Right ventricle myocardium superior (tissue), 1 donor: ENCODE measurements around the gene SLC37A4. TPM values are rescaled to one million over a fixed set of nuclear protein-coding genes. Genes with fewer than 3 reads are reported as not detected.
"Not testable (repeated sequence)": the region's sequence is repeated elsewhere in the genome, so short reads cannot be mapped to it uniquely, and the experiment has no call there.

Source experiments
- ATAC-seq: fragments of 200-7000 bp; cut with Tn5 transposase; one replicate; pipeline ENCODE4 v1.9.1; 2020; ENCODE audit warnings: mild to moderate bottlenecking; ENCODE audit not compliant: poor library complexity
- DNase-seq: peaks from one replicate; pipeline ENCODE4 v3.0.0-alpha.2; 2020
- intact Hi-C: fragments of 100-400 bp; cut with DNase I; formaldehyde crosslinking; loops from one replicate; pipeline ENCODE4 v1.11.2; 2022
- total RNA-seq: library from RNA; stranded (reverse); fragmentation: NEBNext Ultra II Directional; extraction: Animal tissue kit (Norgen Biotek cat#: 25700); gene quantifications from one replicate; pipeline ENCODE4 v1.2.1, GENCODE V29; 2021
- donor health status: DM: no; HTN: yes; CAD: no; lungs with severe emphysema.

Gene SLC37A4
- total RNA-seq, 1 donor from 2014 or later, result 7.1 TPM

DNA sequence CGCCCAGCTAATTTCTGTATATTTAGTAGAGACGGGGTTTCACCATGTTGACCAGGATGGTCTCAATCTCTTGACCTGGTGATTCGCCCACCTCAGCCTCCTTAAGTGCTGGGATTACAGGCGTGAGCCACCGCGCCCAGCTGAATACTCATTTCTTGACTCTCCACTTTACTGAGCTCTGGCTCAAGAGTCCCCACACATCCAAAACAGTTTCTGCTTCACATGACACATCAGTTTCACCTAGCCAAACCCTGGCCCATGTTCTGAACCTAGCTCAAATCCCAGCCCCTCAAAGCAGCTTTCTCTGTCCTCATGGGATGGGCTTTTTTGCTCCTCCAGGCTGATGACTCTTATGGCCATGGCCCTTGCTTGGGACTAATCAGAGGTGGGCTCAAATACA lies 16.5 kb upstream of the SLC37A4 start:
- intact Hi-C loops, result no loop called here
- no peak for ATAC-seq
- DNase-seq, result no peak

GRCh38 chr11:119046489-119046888 lies 15.8 kb upstream of the SLC37A4 start:
- ATAC-seq (no peak), DNase-seq (no peak)
- intact Hi-C loops, result no loop called here

GRCh38 chr11:119044708-119045107 lies 14.0 kb upstream of the SLC37A4 start:
- ATAC-seq (no peak), DNase-seq (no peak)
- intact Hi-C loops, result no loop called here

- ATAC-seq (no peak), DNase-seq (no peak)
- intact Hi-C loops, result no loop called here
These were observed 12.2 kb upstream of the SLC37A4 start for GRCh38 chr11:119042927-119043326.

DNA sequence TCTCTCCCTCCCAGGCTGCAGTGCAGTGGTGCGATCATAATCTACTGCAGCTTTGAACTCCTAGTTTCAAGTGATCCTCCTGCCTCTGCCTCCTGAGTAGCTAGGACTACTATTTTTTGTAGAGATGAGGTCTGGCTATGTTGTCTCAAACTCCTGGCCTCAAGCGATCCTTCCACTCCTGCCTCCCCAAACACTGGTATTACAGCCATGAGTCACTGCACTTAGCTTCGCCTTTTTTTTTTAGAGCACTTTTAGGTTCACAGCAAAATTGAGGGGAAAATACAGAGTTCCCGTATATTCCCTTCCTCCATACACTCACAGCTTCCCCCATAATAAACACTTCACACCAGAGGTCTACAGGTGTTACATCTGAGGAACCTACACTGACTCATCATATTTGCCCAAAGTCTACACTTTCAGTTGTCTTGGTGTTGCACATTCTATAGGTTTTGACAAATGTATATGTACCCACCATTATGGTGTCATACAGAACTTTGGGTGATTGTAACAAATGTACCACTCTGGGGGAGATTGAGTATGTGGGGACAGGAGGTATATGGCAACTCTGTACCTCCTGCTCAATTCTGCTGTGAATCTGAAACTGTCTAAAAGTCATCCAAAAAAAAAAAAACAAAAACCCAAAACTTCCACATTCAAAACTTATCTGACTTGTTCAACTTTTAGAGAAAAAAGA lies 11.3 kb upstream of the SLC37A4 start:
- ATAC-seq, result no peak
- no peak for DNase-seq
- intact Hi-C loops, result no loop called here

DNA sequence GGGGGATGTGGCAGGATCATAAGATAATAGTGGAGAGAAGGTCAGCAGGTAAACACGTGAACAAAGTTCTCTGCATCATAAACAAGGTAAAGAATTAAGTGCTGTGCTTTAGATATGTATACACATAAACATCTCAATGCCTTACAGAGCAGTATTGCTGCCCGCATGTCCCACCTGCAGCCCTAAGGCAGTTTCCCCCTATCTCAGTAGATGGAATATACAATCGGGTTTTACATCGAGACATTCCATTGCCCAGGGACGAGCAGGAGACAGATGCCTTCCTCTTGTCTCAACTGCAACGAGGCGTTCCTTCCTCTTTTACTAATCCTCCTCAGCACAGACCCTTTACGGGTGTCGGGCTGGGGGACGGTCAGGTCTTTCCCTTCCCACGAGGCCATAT lies 8.8 kb upstream of the SLC37A4 start:
- DNase-seq, ATAC-seq, intact Hi-C loops: not testable (repeated sequence)

- ATAC-seq (no peak), DNase-seq (no peak)
- intact Hi-C loops, result no loop called here
These were observed 8.2 kb upstream of the SLC37A4 start for GRCh38 chr11:119038884-119039283.

DNA sequence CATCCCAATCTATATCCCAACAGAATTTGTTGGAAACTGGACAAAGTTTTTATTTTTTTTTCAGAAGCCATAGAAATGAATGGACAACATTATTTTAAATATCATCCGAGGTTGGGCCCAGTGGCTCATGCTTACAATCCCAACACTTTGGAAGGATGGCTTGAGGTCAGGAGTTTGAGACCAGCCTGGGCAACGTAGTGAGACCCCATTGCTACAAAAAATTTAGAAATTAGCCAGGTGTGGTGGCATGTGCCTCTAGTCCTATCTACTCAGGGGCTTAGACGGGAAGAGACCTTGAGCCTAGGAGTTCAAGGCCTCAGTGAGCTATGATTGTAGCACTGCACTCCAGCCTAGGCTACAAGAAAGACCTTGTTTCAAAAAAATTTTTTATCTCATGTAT lies 4.1 kb upstream of the SLC37A4 start:
- intact Hi-C loops, result no loop called here
- DNase-seq (no peak), ATAC-seq (no peak)

DNA sequence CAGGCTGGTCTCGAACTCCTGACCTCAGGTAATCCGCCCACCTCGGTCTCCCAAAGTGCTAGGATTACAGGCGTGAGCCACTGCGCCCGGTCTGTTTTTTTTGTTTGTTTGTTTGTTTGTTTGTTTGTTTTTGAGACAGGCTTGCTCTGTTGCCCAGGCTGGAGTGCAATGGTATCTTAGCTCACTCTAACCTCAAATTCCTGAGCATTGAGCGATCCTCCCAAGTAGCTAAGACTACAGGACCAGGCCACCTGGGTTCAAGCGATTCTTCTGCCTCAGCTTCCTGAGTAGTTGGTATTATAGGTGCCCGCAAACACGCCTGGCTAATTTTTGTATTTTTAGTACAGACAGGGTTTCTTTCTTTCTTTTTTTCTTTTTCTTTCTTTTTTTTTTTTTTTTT lies 2.7 kb upstream of the SLC37A4 start:
- intact Hi-C loops, DNase-seq, ATAC-seq: not testable (repeated sequence)

DNA sequence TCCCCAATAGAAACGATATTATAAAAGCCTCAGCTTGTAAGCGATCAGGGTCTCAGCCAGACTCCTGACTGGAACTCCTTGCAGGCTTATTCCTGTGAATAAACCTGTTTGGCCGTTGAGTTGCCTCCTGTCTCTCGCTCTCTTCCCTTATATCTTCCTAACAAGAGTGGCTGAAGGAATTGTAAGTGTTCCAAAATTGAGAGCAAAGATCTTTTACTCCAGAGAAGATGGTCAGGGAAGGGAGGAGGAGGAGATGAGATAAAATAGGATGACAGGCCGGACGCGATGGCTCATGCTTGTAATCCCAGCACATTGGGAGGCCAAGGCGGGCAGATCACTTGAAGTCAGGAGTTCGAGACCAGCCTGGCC lies 1.2 kb upstream of the SLC37A4 start:
- intact Hi-C loops, result no loop called here
- ATAC-seq, result no peak
- no peak for DNase-seq

- no peak for DNase-seq
- intact Hi-C loops, result no loop called here
- ATAC-seq, result no peak
These were observed 698 bp downstream of the SLC37A4 start for GRCh38 chr11:119030029-119030328.

DNA sequence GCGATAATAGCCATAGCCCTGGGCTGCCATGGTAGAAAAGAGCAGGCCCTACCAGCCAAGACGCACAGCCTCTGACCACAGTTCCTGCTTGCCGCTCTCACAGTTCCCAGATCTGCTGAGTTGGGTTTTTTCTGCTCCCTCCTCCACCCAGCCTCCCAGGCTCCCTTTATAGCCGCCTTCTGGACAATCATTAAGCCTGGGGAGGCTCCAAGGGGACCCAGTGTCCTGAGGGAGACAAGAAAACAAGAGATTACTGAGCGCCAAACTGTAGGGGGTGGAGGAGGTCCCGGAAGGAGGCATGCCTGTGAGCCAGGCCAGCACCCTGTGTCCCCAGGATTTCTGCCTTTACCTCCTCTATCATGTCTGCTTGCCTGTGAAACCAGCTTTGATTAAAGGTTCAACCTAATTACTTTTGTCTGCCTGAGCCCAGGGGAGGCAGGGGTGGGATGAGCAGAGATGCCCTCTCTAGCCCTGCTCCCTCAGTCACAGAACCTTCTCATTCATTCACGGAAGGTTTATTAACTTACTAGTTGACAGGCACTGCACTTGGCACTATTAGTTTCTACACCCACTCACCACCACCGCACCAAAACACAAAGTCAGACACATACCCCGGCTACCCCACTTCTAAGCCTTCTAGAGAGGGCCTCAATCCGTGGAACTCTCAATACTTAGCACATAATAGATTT lies 1.2 kb downstream of the SLC37A4 start:
- DNase-seq (no peak), ATAC-seq (peak; percentile 23)
- intact Hi-C loops, result no loop called here

DNA sequence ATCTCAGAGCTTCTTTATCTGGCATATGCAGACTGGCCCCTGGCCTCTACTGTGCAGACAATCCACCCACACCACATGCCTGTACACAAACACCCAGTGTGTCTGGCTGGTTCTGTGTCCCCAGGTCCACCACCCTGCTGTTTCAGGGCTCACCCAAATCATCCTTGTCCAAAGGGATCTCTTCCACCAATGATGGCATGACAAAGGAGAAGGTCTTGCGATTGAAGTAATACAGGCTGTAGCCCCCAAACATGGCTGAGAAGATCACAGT lies 1.7 kb downstream of the SLC37A4 start:
- DNase-seq (no peak), ATAC-seq (no peak)
- intact Hi-C loops, result no loop called here

DNA sequence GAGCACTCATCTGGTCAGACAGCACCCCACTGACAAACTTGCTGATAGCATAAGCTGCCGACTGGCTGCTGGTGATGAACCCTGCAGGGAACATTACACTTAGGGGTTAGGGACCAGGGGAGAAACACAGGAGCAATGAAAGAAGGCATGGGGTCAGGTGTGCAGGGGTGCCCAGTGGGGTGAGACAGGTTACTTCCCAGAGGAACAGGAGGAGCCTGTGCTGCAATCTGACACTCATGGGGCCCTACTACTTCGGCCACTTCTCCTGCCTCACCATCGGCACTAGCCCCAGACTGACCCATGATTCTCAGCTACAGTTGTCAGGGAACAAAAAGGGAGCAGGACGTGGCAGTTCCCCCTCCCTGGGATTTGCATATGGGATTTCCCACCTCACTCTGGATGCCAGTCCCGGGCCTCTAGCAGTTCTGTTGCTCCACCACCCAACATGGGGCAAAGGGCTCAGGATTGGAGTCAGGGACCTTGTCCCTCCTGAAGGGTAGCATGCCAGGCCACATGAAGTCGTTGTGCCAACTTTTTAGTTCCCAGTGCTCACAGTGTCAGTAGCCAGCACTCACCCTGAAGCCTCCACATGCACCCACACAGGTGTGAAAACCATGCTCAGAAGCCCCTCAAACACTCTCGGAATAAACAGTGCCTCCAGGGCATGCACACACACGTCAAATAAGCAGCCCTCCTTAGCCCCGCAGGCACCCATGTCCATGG lies 2.2 kb downstream of the SLC37A4 start:
- no peak for ATAC-seq
- intact Hi-C loops, result no loop called here

GRCh38 chr11:119027561-119028345 lies 2.9 kb downstream of the SLC37A4 start:
- intact Hi-C loops, result no loop called here
- DNase-seq, result no peak
- no peak for ATAC-seq

More for the DNA sequence above, 2.2 kb downstream of the SLC37A4 start:
- no peak for DNase-seq

- ATAC-seq (no peak), DNase-seq (no peak)
- intact Hi-C loops, result no loop called here
These were observed 3.7 kb downstream of the SLC37A4 start for GRCh38 chr11:119026970-119027369.

DNA sequence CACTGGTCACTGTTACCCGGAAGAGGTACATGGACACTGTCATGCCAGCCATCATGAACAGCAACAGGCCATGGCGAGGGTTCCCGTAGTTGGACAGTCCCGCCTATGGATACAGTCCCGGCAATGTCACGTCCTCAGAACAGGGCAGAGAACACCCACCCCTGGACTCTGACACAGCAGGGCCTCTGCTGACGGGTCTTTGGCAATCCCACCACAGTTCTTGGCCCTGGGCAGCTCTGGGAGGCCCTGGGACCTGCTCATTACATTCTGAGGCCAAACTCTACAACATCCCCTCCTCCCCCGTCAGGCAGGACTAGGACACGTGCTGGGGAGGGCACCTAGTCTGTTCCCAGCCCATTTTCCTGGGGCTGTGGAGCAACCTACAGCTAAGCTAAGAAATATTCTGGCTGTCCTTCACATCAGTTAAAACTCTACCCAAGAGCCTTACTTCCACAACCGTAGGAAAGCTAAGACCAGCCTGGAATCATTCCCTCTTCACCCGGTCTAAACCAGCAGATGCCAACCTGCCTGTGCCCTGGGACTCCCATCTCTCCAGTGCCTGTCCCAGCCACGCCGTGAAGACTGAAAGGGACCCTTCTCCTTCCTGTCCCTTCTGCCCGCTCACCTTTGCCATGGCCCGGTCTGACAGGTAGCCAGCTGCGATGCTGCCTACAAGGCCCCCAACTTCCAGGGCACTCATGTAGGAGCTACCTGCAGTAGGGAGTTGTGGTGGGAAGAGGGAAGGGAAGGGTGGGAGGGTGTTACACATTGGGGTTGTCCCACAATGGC lies 4.5 kb downstream of the SLC37A4 start:
- intact Hi-C loops, result no loop called here
- no peak for ATAC-seq
- no peak for DNase-seq

DNA sequence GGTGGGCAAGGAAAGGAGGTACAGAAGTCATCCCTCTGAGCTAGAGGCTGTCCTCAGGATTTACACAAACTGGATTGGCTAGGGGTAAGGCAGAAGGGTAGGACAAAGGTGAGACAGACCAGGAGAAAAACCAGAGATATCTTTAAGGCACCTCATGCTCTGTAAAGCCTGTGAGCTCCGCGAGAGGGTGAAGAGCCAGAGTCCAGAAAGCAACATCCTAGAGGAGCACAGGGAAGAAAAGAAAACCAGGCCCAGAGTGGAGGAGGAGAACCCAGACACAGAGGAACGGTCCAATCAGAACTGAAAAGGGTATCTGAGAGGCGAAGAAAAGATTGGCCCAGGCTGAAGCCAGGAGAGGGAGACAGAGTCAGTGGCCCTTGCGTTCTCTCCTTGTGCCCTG lies 5.1 kb downstream of the SLC37A4 start:
- no peak for DNase-seq
- no peak for ATAC-seq
- intact Hi-C loops, result no loop called here

DNA sequence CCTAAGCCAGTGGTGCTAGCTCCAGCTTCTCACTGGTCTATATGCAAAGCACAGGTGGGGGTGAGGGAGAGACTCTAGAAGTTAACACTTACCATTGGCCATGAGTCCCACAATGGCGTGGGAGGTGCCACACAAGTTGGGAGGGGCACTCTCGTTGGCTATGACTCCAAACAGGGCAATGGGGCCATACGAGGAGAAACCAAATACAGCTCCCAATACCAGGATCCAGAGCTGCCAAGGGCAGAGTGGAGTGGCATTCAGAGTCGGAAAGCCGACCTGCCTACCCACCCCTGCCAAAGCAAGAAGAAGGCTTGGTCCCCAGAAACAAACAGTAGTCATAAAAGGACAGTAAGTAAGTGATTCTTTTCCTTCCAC lies 5.6 kb downstream of the SLC37A4 start:
- no peak for ATAC-seq
- no peak for DNase-seq
- intact Hi-C loops, result no loop called here
